ENCODE measurements around the gene CSNK1G1.

DNA sequence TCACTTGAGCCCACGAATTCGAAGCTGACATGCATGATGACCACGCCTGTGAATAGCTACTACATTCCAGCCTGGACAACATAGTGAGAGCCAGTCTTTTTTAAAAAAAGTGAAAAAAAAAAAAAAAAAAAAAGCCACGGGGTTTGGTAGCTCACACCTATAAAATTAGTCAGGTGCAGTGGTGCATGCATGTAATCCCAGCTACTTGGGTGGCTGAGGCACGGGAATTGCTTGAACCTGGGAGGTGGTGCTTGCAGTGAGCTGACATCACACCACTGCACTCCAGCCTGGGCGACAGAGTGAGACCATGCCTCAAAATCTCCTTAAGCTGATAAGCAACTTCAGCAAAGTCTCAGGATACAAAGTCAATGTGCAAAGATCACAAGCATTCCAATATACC, 44.4 kb downstream of the CSNK1G1 start:
- TF ChIP-seq, protein P1, sequence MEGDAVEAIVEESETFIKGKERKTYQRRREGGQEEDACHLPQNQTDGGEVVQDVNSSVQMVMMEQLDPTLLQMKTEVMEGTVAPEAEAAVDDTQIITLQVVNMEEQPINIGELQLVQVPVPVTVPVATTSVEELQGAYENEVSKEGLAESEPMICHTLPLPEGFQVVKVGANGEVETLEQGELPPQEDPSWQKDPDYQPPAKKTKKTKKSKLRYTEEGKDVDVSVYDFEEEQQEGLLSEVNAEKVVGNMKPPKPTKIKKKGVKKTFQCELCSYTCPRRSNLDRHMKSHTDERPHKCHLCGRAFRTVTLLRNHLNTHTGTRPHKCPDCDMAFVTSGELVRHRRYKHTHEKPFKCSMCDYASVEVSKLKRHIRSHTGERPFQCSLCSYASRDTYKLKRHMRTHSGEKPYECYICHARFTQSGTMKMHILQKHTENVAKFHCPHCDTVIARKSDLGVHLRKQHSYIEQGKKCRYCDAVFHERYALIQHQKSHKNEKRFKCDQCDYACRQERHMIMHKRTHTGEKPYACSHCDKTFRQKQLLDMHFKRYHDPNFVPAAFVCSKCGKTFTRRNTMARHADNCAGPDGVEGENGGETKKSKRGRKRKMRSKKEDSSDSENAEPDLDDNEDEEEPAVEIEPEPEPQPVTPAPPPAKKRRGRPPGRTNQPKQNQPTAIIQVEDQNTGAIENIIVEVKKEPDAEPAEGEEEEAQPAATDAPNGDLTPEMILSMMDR (conservative IDR thresholded peaks at IDR 0.05 in 1 of 2, IDR thresholded peaks at IDR 0.05 in 1 of 2; ENCODE audit: low read depth in 1 of 2, low read length in 2 of 2): no peak
- TF ChIP-seq EZH2 (IDR thresholded peaks at IDR 0.05; ENCODE audit: low read length, missing control alignments): no peak
